ENCODE data around the gene RSU1. TPM values are rescaled to one million over a fixed set of nuclear protein-coding genes. Genes with fewer than 3 reads are reported as not detected.

Gene RSU1
- total RNA-seq, 4 donors from 2014 or later, result 28.7 to 50.9 (median 43.0) TPM

DNA sequence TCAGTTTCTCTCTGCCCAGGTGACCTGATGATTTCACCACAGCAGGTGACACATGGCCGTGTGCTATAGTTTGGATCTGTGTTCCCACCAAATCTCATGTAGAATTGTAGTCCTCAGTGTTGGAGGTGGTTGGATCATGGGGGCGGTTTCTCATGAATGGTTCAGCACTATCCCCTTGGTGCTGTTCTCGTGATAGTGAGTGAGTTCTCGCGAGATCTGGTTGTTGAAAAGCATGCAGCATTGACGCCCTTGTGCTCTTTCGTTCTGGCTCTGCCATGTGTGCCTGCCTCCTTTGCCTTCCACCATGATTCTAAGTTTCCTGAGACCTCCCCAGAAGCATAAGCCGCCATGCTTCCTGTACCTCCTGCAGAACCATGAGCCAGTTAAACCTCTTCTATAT, 210.3 kb downstream of the RSU1 start:
- peak in 1 of 2 donors; percentile 20 for DNase-seq (ENCODE audit: low spot score in 2 of 2)
- no peak for TF ChIP-seq CTCF (IDR thresholded peaks at IDR 0.05)
- TF ChIP-seq POLR2A (IDR thresholded peaks at IDR 0.05), result no peak
- no peak overlapping the region for H3K4me3 ChIP-seq (ENCODE audit: low read depth, poor library complexity, severe bottlenecking)
- intact Hi-C loops (cut with DNase I; ENCODE audit: low total_unique reads), result no loop called here
- 95 to 96% methylated on average over 8 of the region's 8 CpGs for WGBS, 2 donors

- 78 to 83% methylated on average over 6 of the region's 6 CpGs for WGBS, 2 donors
- intact Hi-C loops (cut with DNase I; ENCODE audit: low total_unique reads), result no loop called here
Observed at GRCh38 chr10:16606421-16606820, 210.8 kb downstream of the RSU1 start.

DNA sequence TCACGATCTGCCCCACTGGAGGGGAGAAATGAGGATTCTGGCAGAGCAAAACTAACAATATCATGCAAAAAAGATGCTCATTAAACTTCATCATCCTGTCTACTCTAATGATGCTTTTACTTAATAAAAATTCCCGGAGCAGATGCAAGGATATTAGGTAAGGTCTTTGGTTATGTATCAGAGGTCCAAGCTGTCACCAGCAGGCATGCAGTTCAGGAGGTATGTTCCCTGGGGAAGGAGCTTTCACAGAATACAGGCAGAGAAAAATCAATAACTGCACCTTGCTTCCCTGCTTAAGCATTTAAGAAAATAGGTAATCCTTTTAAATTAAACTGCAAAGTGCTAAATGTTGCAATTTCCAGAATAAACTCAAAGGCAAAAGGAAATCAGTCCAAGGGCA, 213.9 kb downstream of the RSU1 start:
- no peak for DNase-seq (ENCODE audit: low spot score in 2 of 2)
- 85 to 91% methylated on average over 2 of the region's 2 CpGs for WGBS, 2 donors
- no peak overlapping the region for H3K4me3 ChIP-seq (ENCODE audit: low read depth, poor library complexity, severe bottlenecking)
- intact Hi-C loops (cut with DNase I; ENCODE audit: low total_unique reads), result no loop called here
- TF ChIP-seq POLR2A (IDR thresholded peaks at IDR 0.05) (no peak), CTCF (IDR thresholded peaks at IDR 0.05) (no peak)

More at GRCh38 chr10:16606421-16606820, 210.8 kb downstream of the RSU1 start:
- TF ChIP-seq POLR2A (IDR thresholded peaks at IDR 0.05), result no peak
- no peak for TF ChIP-seq CTCF (IDR thresholded peaks at IDR 0.05)
- H3K4me3 ChIP-seq (ENCODE audit: low read depth, poor library complexity, severe bottlenecking), result no peak overlapping the region
- no peak for DNase-seq (ENCODE audit: low spot score in 2 of 2)

GRCh38 chr10:16602104-16602775, 215.0 kb downstream of the RSU1 start:
- TF ChIP-seq POLR2A (IDR thresholded peaks at IDR 0.05) (no peak), CTCF (IDR thresholded peaks at IDR 0.05) (no peak)
- no peak for DNase-seq (ENCODE audit: low spot score in 2 of 2)
- H3K4me3 ChIP-seq (ENCODE audit: low read depth, poor library complexity, severe bottlenecking), result no peak overlapping the region
- WGBS, 2 donors, result 88 to 92% methylated on average over 8 of the region's 8 CpGs
- intact Hi-C loops (cut with DNase I; ENCODE audit: low total_unique reads), result no loop called here

DNA sequence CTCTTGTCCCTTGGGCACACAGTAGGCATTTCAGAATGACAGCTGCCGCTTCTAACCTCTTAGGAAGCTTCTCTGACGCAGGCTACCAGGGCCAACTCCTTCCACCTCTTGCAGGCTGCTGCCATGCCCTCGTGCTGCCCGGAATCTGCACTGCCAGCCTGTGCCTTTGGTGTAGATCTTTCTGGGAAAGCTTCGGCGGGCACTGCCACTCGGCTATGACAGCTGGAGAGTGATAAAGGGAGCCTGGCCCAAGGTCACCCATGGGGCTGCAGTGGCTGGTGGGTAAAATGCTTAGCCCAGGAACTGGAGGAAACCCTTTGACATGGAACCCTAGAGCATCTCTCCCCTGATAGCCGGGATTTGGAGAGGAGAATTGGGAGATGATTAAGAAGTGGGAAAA, 217.6 kb downstream of the RSU1 start:
- 95 to 97% methylated on average over 8 of the region's 8 CpGs for WGBS, 2 donors
- intact Hi-C loops (cut with DNase I; ENCODE audit: low total_unique reads), result no loop called here
- H3K4me3 ChIP-seq (ENCODE audit: low read depth, poor library complexity, severe bottlenecking), result no peak overlapping the region
- TF ChIP-seq POLR2A (IDR thresholded peaks at IDR 0.05), result no peak
- TF ChIP-seq CTCF (IDR thresholded peaks at IDR 0.05), result no peak
- DNase-seq (ENCODE audit: low spot score in 2 of 2), result peak in 1 of 2 donors; percentile 26

- intact Hi-C loops (cut with DNase I; ENCODE audit: low total_unique reads), result no loop called here
- no peak overlapping the region for H3K4me3 ChIP-seq (ENCODE audit: low read depth, poor library complexity, severe bottlenecking)
- WGBS, 2 donors, result 89 to 93% methylated on average over 11 of the region's 11 CpGs
- TF ChIP-seq CTCF (IDR thresholded peaks at IDR 0.05) (no peak), POLR2A (IDR thresholded peaks at IDR 0.05) (no peak)
- no peak for DNase-seq (ENCODE audit: low spot score in 2 of 2)
Observed at GRCh38 chr10:16597656-16598055, 219.6 kb downstream of the RSU1 start.
